ENCODE measurements around the gene LMTK2. TPM values are rescaled to one million over a fixed set of nuclear protein-coding genes. Genes with fewer than 3 reads are reported as not detected.

The LMTK2 gene
- total RNA-seq, 2 experiments from 2014 or later: 30.3 to 31.7 TPM

GRCh38 chr7:98191668-98192431 is 85.2 kb downstream of the LMTK2 start:
- no peak for TF ChIP-seq CTCF (IDR thresholded peaks at IDR 0.05)
- H3K27ac Mint-ChIP-seq: no peak overlapping the region
- no peak overlapping the region for H3K4me3 Mint-ChIP-seq
- no peak overlapping the region for H3K4me3 ChIP-seq (ENCODE audit: low read length)
- ChIA-PET CTCF (no interaction called here), POLR2A (interaction anchor here (0.7 kb wide), 1 partner anchor 12 kb away, joined by 3 read pairs; no protein-coding TSS in a partner anchor)
- H3K36me3 Mint-ChIP-seq (ENCODE audit: low read depth): peaks cover 86% of the 10 kb centered on the region
- intact Hi-C loops (cut with DNase I, micrococcal nuclease): no loop called here
- no peak for DNase-seq
- H3K9me3 Mint-ChIP-seq: no peaks in the 10 kb centered on the region
- ATAC-seq (ENCODE audit: poor library complexity): no peak
- no peaks in the 10 kb centered on the region for H3K9me3 ChIP-seq (ENCODE audit: control insufficient read depth in 1 of 2, insufficient read depth in 1 of 2, low read length in 2 of 2)
- no peaks in the 10 kb centered on the region for H3K27me3 Mint-ChIP-seq
- no peak overlapping the region for H3K27ac ChIP-seq (ENCODE audit: low read depth in 1 of 2, low read length in 2 of 2)
- H3K36me3 ChIP-seq (ENCODE audit: insufficient read depth, low read length): peaks cover 68% of the 10 kb centered on the region
- H3K4me1 Mint-ChIP-seq (ENCODE audit: low read depth): peaks cover 8% of the 10 kb centered on the region
- H3K27me3 ChIP-seq (ENCODE audit: control insufficient read depth in 1 of 2, insufficient read depth in 2 of 2, low read length in 2 of 2): no peaks in the 10 kb centered on the region
- no peaks in the 10 kb centered on the region for H3K4me1 ChIP-seq (ENCODE audit: insufficient read depth, low read length)

DNA sequence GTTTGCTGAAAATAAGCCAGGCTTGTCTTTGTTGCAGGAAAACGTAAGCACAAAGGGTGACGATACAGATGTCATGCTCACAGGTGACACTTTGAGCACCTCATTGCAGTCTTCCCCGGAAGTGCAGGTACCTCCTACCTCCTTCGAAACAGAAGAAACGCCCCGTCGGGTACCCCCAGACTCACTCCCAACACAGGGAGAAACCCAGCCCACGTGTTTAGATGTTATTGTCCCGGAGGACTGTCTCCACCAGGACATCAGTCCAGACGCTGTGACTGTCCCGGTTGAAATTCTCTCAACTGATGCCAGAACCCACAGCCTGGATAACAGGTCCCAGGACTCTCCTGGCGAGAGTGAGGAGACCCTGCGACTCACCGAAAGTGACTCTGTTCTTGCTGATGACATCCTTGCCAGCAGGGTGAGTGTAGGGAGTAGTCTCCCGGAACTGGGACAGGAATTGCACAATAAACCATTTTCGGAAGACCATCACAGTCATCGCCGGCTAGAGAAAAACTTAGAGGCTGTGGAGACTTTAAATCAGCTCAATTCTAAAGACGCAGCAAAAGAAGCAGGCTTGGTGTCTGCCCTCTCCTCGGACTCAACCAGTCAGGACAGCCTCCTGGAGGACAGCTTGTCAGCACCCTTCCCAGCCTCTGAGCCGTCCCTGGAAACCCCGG is 86.3 kb downstream of the LMTK2 start:
- H3K4me1 Mint-ChIP-seq (ENCODE audit: low read depth): peaks cover 13% of the 10 kb centered on the region
- no peak overlapping the region for H3K4me3 Mint-ChIP-seq
- ATAC-seq (ENCODE audit: poor library complexity): no peak
- intact Hi-C loops (cut with DNase I, micrococcal nuclease): no loop called here
- H3K9me3 Mint-ChIP-seq: no peaks in the 10 kb centered on the region
- no peak overlapping the region for H3K27ac Mint-ChIP-seq
- CTCF ChIA-PET: no interaction called here
- no peaks in the 10 kb centered on the region for H3K27me3 Mint-ChIP-seq
- Histone ChIP-seq H3K4me3 (ENCODE audit: low read length) (no peak overlapping the region), H3K27ac (ENCODE audit: low read depth in 1 of 2, low read length in 2 of 2) (no peak overlapping the region), H3K9me3 (ENCODE audit: control insufficient read depth in 1 of 2, insufficient read depth in 1 of 2, low read length in 2 of 2) (peaks cover 0 to under 1% of the 10 kb centered on the region in 2 experiments), H3K27me3 (ENCODE audit: control insufficient read depth in 1 of 2, insufficient read depth in 2 of 2, low read length in 2 of 2) (no peaks in the 10 kb centered on the region), H3K36me3 (ENCODE audit: insufficient read depth, low read length) (peaks cover 63% of the 10 kb centered on the region), H3K4me1 (ENCODE audit: insufficient read depth, low read length) (no peaks in the 10 kb centered on the region)
- peaks cover 86% of the 10 kb centered on the region for H3K36me3 Mint-ChIP-seq (ENCODE audit: low read depth)
- no peak for TF ChIP-seq CTCF (IDR thresholded peaks at IDR 0.05)
- POLR2A ChIA-PET: interaction anchor here (0.7 kb wide), 1 partner anchor 11 kb away, joined by 3 read pairs; no protein-coding TSS in a partner anchor
- no peak for DNase-seq

DNA sequence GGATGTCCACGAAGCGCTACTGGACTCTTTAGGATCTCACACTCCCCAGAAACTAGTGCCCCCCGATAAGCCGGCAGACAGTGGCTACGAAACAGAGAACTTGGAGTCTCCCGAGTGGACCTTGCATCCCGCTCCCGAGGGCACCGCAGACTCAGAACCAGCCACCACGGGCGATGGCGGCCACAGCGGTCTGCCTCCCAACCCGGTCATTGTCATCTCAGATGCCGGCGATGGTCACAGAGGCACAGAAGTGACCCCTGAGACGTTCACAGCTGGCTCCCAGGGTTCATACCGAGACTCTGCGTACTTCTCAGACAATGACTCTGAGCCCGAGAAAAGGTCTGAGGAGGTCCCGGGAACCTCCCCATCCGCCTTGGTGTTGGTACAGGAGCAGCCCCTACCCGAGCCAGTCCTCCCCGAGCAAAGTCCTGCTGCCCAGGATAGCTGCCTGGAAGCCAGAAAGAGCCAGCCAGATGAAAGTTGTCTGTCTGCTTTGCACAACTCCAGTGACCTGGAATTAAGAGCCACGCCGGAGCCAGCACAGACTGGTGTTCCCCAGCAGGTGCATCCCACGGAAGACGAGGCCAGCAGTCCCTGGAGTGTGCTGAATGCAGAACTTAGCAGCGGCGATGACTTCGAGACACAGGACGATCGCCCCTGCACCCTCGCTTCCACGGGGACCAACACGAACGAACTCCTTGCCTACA is 87.0 kb downstream of the LMTK2 start:
- Histone ChIP-seq H3K4me1 (ENCODE audit: insufficient read depth, low read length) (no peaks in the 10 kb centered on the region), H3K27me3 (ENCODE audit: control insufficient read depth in 1 of 2, insufficient read depth in 2 of 2, low read length in 2 of 2) (no peaks in the 10 kb centered on the region), H3K9me3 (ENCODE audit: control insufficient read depth in 1 of 2, insufficient read depth in 1 of 2, low read length in 2 of 2) (peaks cover 0 to 7% of the 10 kb centered on the region in 2 experiments), H3K4me3 (ENCODE audit: low read length) (no peak overlapping the region), H3K27ac (ENCODE audit: low read depth in 1 of 2, low read length in 2 of 2) (no peak overlapping the region), H3K36me3 (ENCODE audit: insufficient read depth, low read length) (peaks cover 57% of the 10 kb centered on the region)
- TF ChIP-seq CTCF (IDR thresholded peaks at IDR 0.05): no peak
- H3K27me3 Mint-ChIP-seq: no peaks in the 10 kb centered on the region
- H3K9me3 Mint-ChIP-seq: no peaks in the 10 kb centered on the region
- no peak overlapping the region for H3K4me3 Mint-ChIP-seq
- H3K27ac Mint-ChIP-seq: no peak overlapping the region
- DNase-seq (no peak), ATAC-seq (ENCODE audit: poor library complexity) (no peak)
- POLR2A ChIA-PET: no interaction called here
- intact Hi-C loops (cut with DNase I, micrococcal nuclease): no loop called here
- H3K36me3 Mint-ChIP-seq (ENCODE audit: low read depth): peaks cover 84% of the 10 kb centered on the region
- peaks cover 13% of the 10 kb centered on the region for H3K4me1 Mint-ChIP-seq (ENCODE audit: low read depth)
- CTCF ChIA-PET: no interaction called here

Data from CD4-positive, alpha-beta T cell (primary cell).